ENCODE results near the gene TEAD4.

GRCh38 chr12:3040663-3041544 lies 81.7 kb downstream of the TEAD4 start:
- TF ChIP-seq POLR2AphosphoS5 (IDR thresholded peaks at IDR 0.05; ENCODE audit: low read depth, low read length), result no peak
- no peak for TF ChIP-seq CTCF (IDR thresholded peaks at IDR 0.05 in 2 of 3, conservative IDR thresholded peaks at IDR 0.05 in 1 of 3; ENCODE audit: borderline replicate concordance in 1 of 3, insufficient read depth in 1 of 3, low read depth in 2 of 3, low read length in 2 of 3)
- TF ChIP-seq EGR1 (IDR thresholded peaks at IDR 0.05; ENCODE audit: low read depth), result no peak
- TF ChIP-seq YY1 (IDR thresholded peaks at IDR 0.05; ENCODE audit: extremely low read depth, insufficient replicate concordance, low read depth, low read length), result no peak
- no peak for TF ChIP-seq EZH2 (IDR thresholded peaks at IDR 0.05)
- TF ChIP-seq POLR2A (IDR thresholded peaks at IDR 0.05; ENCODE audit: borderline replicate concordance, extremely low read depth, insufficient read depth, insufficient read length), result no peak
- no peak for TF ChIP-seq ZNF274 (IDR thresholded peaks at IDR 0.05; ENCODE audit: low read depth, low read length)
- TF ChIP-seq ZFX (IDR thresholded peaks at IDR 0.05), result no peak
- no peak for TF ChIP-seq SP1 (IDR thresholded peaks at IDR 0.05; ENCODE audit: low read depth)
